GM10248 (cell line): ENCODE data around the gene ADCY5.

Experiments
- CTCF ChIA-PET: fragments of 300-600 bp; sonication (Branson Sonifier 250); formaldehyde crosslinking; extraction: SDS; loops from one replicate; lab custom pipeline; 2021; ENCODE audit warnings: antibody characterized with exemption; lab: Yijun Ruan, JAX
- POLR2A ChIA-PET: fragments of 350-650 bp; sonication (Branson Sonifier 250); formaldehyde crosslinking; extraction: SDS; loops from one replicate; lab custom pipeline; 2020; ENCODE audit warnings: antibody characterized with exemption; lab: Yijun Ruan, JAX
- DNase-seq: peaks from one replicate; pipeline ENCODE4 v3.0.0; 2012; ENCODE audit errors: extremely low spot score
- CTCF ChIP-seq: IDR thresholded peaks from 2 replicates; pipeline ENCODE4 v1.5.1; 2012; ENCODE audit warnings: mild to moderate bottlenecking, low read depth; ENCODE audit errors: extremely low read depth, missing control alignments, control extremely low read depth

ADCY5 gene

GRCh38 chr3:123298903-123299302, 150.0 kb downstream of the ADCY5 start:
- ChIA-PET CTCF (interaction anchor here (1.3 to 2.1 kb wide), 2 partner anchors 8 to 140 kb away, joined by 3 to 6 read pairs; no protein-coding TSS in a partner anchor), POLR2A (no interaction called here)
- DNase-seq = no peak
- TF ChIP-seq CTCF = no peak

GRCh38 chr3:123297627-123297899, 151.3 kb downstream of the ADCY5 start:
- CTCF ChIA-PET = interaction anchor here (0.7 to 2.1 kb wide), 2 partner anchors 9 to 12 kb away, joined by 3 to 6 read pairs; no protein-coding TSS in a partner anchor
- POLR2A ChIA-PET = no interaction called here
- TF ChIP-seq CTCF = no peak
- no peak for DNase-seq

DNA sequence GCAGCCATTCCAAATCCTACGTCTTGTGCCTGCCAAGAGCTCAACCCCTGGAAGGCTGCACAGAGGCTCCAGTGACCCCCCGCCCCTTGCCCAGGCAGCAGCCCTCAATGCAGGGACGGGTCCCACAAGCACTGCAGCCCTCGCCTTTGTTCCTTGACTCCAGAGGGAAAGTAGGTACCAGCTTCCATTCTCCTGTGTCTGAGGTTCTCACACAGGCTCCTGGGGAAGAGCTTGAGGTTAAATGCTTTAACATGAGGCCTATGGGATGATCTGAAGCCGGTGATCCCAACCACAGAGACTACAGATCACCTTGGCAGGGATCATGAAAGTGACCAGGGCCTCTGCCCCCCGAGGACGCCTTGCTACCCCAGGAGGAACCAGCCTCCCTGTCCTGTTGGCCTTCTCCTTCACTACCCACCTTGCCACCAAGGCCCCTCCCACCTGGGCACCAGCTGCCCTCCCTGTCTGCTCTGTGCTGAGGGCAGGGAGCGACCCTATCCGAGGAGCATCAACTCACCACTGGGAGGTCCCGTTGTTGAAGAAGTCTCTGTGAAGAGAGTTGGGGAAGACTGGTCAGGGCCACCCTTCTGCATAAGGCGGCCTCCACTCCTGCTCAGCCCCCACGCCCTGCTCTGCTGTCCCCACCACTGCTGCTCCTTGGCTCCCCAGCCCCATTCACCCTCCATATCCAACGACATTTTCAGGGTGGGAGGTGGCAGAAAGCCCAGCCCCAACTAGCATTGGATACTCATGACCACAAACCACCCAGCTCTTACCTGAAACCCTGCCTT, 151.9 kb downstream of the ADCY5 start:
- CTCF ChIA-PET = interaction anchor here (0.7 kb wide), 1 partner anchor 12 kb away, joined by 3 read pairs; no protein-coding TSS in a partner anchor
- POLR2A ChIA-PET = no interaction called here
- DNase-seq = no peak
- no peak for TF ChIP-seq CTCF

DNA sequence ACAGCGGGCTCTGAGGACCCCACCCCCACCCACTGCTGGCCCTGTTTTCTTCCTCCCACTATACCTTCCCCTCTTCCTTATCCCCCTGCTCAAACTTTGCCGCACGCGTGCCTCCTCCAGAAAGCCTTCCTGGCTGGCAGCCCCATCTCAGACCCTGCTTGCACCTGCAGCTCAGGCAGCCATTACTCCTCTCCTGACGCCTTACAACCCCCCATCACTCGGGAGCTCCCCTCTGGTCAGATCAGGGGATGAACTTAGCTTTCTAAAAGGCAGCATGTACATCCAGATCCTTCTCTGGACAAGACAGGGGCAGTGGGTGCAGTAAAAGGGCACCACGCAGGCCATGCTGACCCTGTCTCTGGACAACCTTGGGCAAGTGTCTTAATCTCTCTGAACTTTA, 152.6 kb downstream of the ADCY5 start:
- TF ChIP-seq CTCF = no peak
- ChIA-PET POLR2A (no interaction called here), CTCF (no interaction called here)
- no peak for DNase-seq

- no peak for TF ChIP-seq CTCF
- CTCF ChIA-PET = no interaction called here
- no peak for DNase-seq
- POLR2A ChIA-PET = no interaction called here
Measured at GRCh38 chr3:123295901-123296250, 153.0 kb downstream of the ADCY5 start.

GRCh38 chr3:123295171-123295900, 153.6 kb downstream of the ADCY5 start:
- ChIA-PET POLR2A (no interaction called here), CTCF (no interaction called here)
- no peak for DNase-seq
- no peak for TF ChIP-seq CTCF
